ENCODE results near the gene ZNF576.
A peak's percentile ranks its signal among the peaks of the same experiment; 100 is the strongest.
"Not testable (repeated sequence)": the region's sequence is repeated elsewhere in the genome, so short reads cannot be mapped to it uniquely, and the experiment has no call there.

The ZNF576 gene

GRCh38 chr19:43623889-43624670 lies 27.7 kb downstream of the ZNF576 start:
- DNase-seq (ENCODE audit: low read depth in 2 of 3, low spot score in 2 of 3), result no peak

- DNase-seq (ENCODE audit: low read depth in 2 of 3, low spot score in 2 of 3), result peak; percentile 53 to 71 (median 61)
Observed at GRCh38 chr19:43624933-43625332, 28.5 kb downstream of the ZNF576 start.

GRCh38 chr19:43625918-43626579 lies 29.7 kb downstream of the ZNF576 start:
- DNase-seq (ENCODE audit: low read depth in 2 of 3, low spot score in 2 of 3), result no peak

- no peak for DNase-seq (ENCODE audit: low read depth in 2 of 3, low spot score in 2 of 3)
Observed at GRCh38 chr19:43626838-43627237, 30.4 kb downstream of the ZNF576 start.

- DNase-seq (ENCODE audit: low read depth in 2 of 3, low spot score in 2 of 3), result no peak
Observed at GRCh38 chr19:43628646-43629326, 32.4 kb downstream of the ZNF576 start.

- no peak for DNase-seq (ENCODE audit: low read depth in 2 of 3, low spot score in 2 of 3)
Observed at GRCh38 chr19:43631491-43631890, 35.1 kb downstream of the ZNF576 start.

- no peak for DNase-seq (ENCODE audit: low read depth in 2 of 3, low spot score in 2 of 3)
Observed at GRCh38 chr19:43633520-43633919, 37.1 kb downstream of the ZNF576 start.

- no peak for DNase-seq (ENCODE audit: low read depth in 2 of 3, low spot score in 2 of 3)
Observed at GRCh38 chr19:43634068-43634467, 37.7 kb downstream of the ZNF576 start.

GRCh38 chr19:43634506-43634871 lies 38.1 kb downstream of the ZNF576 start:
- no peak for DNase-seq (ENCODE audit: low read depth in 2 of 3, low spot score in 2 of 3)

GRCh38 chr19:43634872-43635560 lies 38.6 kb downstream of the ZNF576 start:
- no peak for DNase-seq (ENCODE audit: low read depth in 2 of 3, low spot score in 2 of 3)

- not testable (repeated sequence) for DNase-seq (ENCODE audit: low read depth in 2 of 3, low spot score in 2 of 3)
Observed at GRCh38 chr19:43635561-43635940, 39.2 kb downstream of the ZNF576 start.

- no peak for DNase-seq (ENCODE audit: low read depth in 2 of 3, low spot score in 2 of 3)
Observed at GRCh38 chr19:43636121-43636683, 39.8 kb downstream of the ZNF576 start.

- DNase-seq (ENCODE audit: low read depth in 2 of 3, low spot score in 2 of 3), result no peak
Observed at GRCh38 chr19:43638214-43638994, 42.0 kb downstream of the ZNF576 start.

- no peak for DNase-seq (ENCODE audit: low read depth in 2 of 3, low spot score in 2 of 3)
Observed at GRCh38 chr19:43638995-43639518, 42.7 kb downstream of the ZNF576 start.

GRCh38 chr19:43639519-43640423 lies 43.4 kb downstream of the ZNF576 start, which contains the start of gene CADM4:
Gene CADM4 (minus strand): TSS chr19:43639850. CDS start chr19:43639790, 60 bp downstream.
- DNase-seq (ENCODE audit: low read depth in 2 of 3, low spot score in 2 of 3), result no peak

- no peak for DNase-seq (ENCODE audit: low read depth in 2 of 3, low spot score in 2 of 3)
Observed at GRCh38 chr19:43640424-43640757, 44.0 kb downstream of the ZNF576 start.

GRCh38 chr19:43641333-43641732 lies 44.9 kb downstream of the ZNF576 start:
- no peak for DNase-seq (ENCODE audit: low read depth in 2 of 3, low spot score in 2 of 3)

- no peak for DNase-seq (ENCODE audit: low read depth in 2 of 3, low spot score in 2 of 3)
Observed at GRCh38 chr19:43642531-43642930, 46.1 kb downstream of the ZNF576 start.

GRCh38 chr19:43643326-43643725 lies 46.9 kb downstream of the ZNF576 start:
- no peak for DNase-seq (ENCODE audit: low read depth in 2 of 3, low spot score in 2 of 3)

Measured in activated CD8-positive, alpha-beta memory T cell treated with anti-CD3 and anti-CD28 coated beads for 48 hours (primary cell).